Muscle of back (tissue), 11 donors: ENCODE data around the gene CHCHD3. TPM values are rescaled to one million over a fixed set of nuclear protein-coding genes. Genes with fewer than 3 reads are reported as not detected.
"Not testable (repeated sequence)": the region's sequence is repeated elsewhere in the genome, so short reads cannot be mapped to it uniquely, and the experiment has no call there.

Experiments
- DNase-seq, 3 donors: peaks; one replicate each; pipeline versions ENCODE4 v3.0.0 to v3.0.0-alpha.2; 2013
- polyA plus RNA-seq, 10 donors: library from polyadenylated mRNA; unstranded; fragments of 120-200 nt; gene quantifications; one replicate each; pipeline ENCODE4 v1.2.1, GENCODE V29; 2013; ENCODE audit not compliant: insufficient read length in 10 of 10

The CHCHD3 gene
- polyA plus RNA-seq, 10 donors: 59.2 to 86.9 (median 74.4) TPM

DNA sequence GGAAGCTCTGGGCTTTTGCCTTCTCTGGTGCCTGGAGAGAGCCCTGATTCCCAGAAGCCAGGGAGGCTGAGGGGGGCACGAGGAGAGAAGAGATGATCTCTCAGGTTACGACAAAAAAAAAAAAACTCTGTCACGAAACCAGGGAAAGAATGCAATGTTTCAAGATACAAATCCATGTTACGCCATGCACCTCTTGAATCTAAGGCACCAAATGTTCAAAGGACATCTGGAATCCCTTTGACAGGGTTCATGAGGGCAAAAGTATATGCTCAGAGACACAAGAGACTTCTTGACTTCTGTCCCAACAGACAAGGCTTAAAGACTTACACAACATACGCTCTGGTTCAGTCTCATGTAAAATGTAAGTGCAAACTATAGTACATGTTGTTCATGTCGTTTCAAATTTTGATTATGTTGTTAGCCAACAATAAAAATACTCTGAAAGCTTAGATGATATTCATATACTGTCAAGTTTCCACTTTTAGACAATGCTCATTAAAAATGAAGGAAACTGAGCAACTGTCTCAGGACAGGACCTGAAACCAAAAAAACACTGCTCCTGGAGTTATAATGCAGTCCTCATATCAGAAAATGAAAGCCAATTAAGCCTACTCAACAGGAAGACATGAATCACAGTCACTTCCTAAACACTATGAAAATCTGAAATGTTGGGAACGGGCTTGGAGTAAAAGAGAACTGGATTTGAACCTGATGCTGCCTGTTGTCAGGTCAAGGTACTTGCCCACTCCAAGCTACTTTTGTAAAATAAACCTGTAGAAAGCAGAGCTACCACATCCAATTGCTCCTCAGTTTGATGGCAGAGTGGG, 72.3 kb downstream of the CHCHD3 start:
- DNase-seq: no peak

DNA sequence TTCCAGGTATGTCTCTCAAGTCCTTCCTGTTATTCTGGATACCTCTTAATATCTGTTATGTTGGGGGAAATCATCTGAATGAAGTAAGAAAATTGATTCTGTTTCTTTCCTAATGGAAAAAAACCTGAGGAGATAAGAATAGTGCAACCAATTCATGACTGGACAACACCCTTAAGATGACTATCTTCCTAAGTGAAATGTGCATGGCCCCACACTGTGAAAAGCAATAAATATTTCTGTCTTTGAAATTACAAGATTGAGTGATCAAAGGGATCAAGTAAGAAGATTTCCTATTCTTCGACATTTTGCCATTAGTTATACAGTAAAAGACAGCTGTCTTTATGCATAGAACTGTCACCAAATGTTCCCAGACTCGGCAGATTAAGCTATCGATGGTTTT, 73.9 kb downstream of the CHCHD3 start:
- no peak for DNase-seq

DNA sequence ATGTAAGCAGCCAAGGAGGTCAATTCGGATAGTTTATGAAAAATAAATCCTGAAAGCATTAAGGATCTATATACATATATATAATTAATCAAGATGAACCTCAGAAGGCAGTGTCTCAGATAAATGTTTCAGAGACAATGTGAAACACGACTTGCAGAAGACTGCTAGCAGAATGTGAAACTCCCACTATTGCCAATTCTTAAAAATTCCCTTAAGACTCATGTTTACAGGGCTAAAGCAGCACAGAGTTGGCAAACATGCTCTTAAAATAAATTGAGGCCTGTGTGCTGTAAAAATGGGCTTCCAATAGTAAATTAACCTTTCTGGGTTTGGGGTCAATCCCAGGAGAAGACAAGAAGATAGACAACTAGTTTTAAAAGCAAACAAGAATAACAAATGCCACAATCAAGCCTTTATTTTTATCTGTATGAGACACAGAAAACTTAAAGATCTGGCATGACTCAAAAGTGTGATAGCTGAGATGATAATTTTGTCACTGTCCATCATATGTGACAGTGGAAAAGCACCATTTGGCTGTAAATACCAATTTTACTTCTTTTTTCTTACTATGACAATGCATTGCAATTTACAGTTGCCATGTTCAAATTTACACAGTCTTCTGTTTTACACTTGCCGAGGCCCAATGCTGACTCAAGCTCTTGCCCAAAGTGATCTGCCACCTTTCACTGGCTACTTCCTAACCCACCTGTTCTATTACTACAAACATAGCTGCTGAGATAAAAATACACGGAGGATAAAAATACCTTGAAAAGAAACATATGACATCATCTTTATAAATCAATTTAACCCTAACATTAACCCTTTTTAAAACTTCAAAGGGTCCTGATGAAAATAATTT, 78.6 kb downstream of the CHCHD3 start:
- peak in 1 of 3 donors; percentile 30 for DNase-seq

DNA sequence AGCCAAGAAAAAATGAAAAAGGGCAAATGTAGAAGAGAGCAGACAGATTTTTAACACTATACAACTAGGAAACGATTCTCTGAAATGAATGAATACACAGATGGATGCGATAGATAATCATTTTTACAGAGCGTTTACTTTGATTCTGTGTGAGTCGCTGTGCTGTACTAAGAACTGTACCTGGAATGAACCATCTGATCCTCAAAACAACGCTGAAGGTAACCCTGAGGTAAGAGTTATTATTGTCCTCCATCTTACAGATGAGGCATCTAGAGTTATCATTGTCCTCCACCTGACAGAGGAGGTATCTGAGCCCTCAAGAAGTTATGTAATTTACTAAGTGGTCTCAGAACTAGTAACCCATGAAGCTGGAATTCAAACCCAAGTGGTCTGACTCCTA, 80.2 kb downstream of the CHCHD3 start:
- DNase-seq: no peak

GRCh38 chr7:132999845-133000244, 82.0 kb downstream of the CHCHD3 start:
- DNase-seq: no peak

DNA sequence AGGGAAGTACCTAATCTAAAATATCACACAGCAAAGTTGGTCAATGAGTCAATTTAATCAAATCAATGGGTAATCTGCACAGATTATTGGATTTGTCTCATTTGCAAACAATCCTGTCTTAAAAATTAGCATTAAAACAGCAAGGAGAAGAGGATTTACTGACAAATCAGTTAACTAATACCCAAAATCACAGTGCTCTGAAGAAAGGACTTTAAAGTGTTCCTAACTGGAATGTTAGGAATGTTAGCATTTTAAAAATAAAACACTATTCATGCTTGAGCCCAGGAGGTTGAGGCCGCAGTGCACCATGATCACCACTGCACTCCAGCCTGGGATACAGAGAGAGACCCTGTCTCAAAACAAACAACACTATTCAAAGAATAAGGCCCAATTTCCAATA, 83.1 kb downstream of the CHCHD3 start:
- DNase-seq: no peak

DNA sequence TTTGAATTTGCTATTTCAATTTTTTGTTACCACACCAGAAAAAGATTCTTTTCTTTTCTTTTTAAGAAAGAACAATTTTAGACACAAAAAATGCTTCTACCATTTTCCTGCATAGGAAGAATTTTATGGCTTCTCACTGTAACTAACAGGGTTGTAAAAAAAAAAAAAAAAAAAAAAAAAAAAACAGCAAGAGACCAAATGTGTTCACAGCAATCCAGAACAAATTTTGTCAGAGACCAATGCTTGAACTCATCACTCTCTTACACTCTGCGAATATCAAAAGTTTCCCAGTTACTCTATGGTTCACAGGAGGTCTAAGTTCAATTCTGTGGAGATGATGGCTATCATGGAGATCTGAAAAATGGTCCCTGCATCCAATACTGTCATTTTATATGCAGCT, 84.4 kb downstream of the CHCHD3 start:
- no peak for DNase-seq

- no peak for DNase-seq
Observed at GRCh38 chr7:132996581-132997242, 85.2 kb downstream of the CHCHD3 start.

DNA sequence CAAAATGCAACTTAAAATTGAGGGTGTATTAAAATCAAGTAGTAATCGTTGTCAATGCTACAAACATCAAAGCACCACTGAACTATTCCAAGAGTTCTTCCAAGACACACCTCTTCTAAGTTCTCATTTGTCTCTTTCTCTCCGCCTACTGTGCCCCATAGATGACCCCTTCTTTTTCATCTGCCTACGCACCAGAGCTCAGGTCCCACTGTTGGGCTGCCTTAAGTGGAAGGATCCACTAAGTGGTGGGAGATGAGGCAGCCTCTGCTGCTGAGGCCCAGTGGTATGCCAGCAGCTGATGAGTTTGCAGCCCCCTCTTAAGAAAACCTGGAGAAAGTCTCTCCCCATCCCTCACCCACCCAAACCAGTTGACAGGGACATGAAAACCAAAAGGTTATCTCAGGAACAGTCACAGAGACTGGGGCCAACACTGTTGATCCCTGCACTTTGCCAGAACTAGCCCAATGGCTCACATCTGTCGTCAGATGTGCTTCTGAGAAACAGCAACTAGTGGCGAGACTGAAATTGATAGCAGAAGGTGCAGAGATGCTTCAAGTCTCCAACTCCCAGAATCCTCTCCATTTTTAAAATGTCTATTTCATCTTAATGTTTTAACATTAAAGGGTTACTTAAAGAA, 88.4 kb downstream of the CHCHD3 start:
- no peak for DNase-seq

- no peak for DNase-seq
Observed at GRCh38 chr7:132991615-132992587, 90.0 kb downstream of the CHCHD3 start.

DNA sequence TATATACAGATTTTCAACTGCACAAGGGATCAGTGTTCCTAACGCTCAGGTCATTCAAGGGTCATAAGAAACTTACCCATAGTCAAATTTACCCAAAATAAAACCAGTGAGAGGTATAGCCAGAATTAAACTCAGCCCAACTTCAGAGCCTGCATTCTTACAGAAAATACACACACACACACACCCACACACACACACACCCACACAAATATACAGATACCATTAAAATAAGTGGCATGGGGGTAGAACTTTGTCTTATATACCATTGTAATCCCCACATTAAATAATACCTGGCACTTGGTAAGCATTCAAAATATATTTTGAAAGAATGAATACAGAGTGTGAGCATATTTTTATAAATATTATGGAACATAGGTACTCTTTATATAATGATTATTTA, 93.8 kb downstream of the CHCHD3 start:
- no peak for DNase-seq

- DNase-seq: no peak
Observed at GRCh38 chr7:132980402-132980801, 101.5 kb downstream of the CHCHD3 start.

GRCh38 chr7:132979524-132979923, 102.4 kb downstream of the CHCHD3 start:
- no peak for DNase-seq

DNA sequence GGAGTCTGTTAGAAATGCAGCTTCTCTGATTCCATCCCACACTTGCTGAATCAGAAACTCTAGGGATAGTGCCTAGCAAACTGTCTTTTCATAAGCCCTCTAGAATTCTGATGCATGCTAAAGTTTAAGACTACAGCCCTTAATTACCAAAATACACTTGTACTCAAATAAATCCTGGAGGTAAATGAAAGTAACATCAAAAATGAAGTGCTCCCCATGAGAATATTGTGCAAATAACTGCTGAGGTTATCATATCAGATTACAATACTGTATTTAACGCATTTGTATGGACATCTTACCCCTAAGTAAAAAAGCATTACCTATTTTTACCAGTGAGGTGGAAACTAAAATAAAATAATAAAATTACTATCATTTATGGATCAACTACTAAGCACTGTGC, 104.7 kb downstream of the CHCHD3 start:
- no peak for DNase-seq

DNA sequence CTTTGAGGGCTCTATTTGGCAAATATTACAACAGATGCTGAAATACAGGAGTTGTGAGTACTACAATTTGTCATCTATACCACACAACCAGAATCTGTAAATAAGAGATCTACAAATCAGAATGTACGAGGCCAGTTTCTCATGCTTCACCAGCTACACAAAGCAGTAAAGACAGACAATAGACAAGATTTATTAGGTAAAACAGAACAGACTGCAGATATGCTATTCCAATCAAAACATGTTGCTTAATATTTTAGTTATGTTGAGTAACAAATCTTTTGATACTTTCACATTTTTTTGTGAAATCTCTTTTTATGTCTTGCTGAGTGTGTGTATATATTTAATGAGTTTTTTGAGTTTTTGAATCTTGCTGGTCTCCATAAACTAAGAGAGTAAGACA, 109.1 kb downstream of the CHCHD3 start:
- no peak for DNase-seq

- DNase-seq: no peak
Observed at GRCh38 chr7:132970257-132970656, 111.6 kb downstream of the CHCHD3 start.

DNA sequence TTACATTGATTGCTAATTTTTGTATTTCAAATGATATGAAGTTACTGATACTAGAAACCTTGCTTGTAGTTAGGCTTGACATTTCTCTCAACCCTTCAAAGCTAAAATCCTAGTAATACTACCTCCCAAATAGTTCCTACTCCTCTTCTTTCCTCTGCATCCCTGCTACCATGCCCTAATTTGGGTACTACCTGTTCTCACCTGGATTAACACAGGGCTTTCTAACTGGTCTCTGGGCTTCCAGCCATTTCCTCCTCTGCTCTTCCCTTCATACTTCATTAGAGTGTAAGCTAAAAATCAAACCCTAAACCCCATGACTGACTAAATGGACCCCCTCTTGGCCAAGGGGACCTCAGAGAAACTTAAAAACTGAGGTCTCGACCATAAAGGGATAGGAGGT, 112.4 kb downstream of the CHCHD3 start:
- no peak for DNase-seq

GRCh38 chr7:132967470-132967848, 114.4 kb downstream of the CHCHD3 start:
- DNase-seq: not testable (repeated sequence)

- peak in 1 of 3 donors; percentile 21 for DNase-seq
Observed at GRCh38 chr7:132966754-132967469, 115.0 kb downstream of the CHCHD3 start.

DNA sequence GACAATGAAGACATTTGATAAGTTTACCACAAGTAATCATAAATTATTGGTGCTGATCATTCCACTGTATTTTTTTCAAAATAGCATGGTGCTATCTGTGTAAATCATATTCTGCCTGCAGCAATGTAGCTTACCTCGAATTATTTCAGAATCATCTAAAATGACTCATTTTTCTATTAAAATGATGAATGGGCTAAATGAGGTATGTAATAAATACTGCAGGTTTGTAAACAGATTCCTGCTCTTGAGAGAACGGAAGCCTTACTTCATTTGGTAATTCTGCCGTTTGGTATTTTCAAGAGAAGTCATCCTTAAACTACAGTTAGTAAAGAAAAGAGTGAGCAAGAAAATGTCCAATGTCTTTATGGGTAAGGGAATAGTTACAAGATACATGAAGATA, 115.9 kb downstream of the CHCHD3 start:
- DNase-seq: no peak
